GM18505 (cell line): ENCODE results near the gene RREB1.

ENCODE experiments used
- ATAC-seq: cut with Tn5 transposase; IDR thresholded peaks from one replicate; pipeline ENCODE4 v1.9.1; 2021; ENCODE audit not compliant: unreplicated experiment
- POLR2A ChIP-seq: IDR thresholded peaks from 4 replicates; pipeline ENCODE4 v1.6.1; 2011; ENCODE audit warnings: borderline replicate concordance; ENCODE audit not compliant: insufficient read depth, insufficient read length; ENCODE audit errors: extremely low read depth

The RREB1 gene

DNA sequence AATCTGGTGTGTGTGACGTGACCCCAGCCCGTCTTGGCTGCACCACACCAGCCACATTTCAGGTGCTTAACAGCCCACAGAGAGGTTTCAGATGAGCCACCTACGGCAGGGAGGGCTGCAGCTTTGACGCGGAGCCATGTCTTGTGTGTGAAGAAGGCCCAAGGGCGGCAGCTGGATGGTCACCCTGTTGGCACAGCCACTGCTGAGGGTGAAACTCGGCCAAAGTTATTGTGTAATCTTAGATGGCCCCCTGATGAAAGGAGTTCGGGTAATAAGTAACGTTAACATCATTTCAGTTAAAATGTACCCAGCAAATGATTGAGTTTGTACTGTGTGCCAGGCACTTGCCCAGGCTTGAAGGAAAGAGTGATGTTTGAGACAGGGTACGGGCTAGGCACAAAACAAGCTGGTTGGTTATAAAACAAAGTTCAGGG is 108.1 kb downstream of the RREB1 start:
- no peak for TF ChIP-seq POLR2A
- ATAC-seq = no peak

DNA sequence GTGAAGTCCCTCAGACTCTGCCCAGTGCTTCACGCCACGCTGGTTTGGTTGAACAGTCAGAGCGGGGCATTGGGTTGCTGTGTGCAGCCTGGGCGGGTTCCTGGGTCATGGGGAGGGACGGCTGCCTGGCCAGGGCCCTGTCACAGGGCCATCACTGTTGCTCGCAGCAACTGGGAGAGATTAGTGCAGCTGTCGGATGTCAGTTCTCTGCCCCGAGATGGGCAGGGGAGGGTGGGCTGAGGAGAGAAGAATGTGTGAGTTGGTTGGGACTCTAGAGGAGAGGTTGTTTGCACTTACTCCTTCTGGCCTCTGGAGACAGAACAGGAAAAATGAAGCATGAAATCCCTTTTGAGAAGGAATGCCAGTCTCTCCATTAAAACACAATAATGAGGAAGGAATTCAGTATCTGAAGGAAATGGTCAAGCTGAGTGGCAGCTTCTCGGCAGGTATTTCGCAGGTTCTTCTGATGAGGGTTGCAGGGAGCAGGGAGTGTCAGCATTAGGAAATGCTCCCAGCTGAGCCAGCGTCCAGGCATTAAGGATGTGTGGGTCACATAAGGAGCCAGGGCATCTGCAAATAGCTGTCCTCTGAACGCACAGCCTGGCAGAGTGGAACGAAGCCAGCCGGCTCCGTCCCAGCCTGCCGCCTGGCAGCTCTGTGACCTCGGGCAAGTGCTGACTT is 109.3 kb downstream of the RREB1 start:
- no peak for ATAC-seq
- TF ChIP-seq POLR2A = no peak

DNA sequence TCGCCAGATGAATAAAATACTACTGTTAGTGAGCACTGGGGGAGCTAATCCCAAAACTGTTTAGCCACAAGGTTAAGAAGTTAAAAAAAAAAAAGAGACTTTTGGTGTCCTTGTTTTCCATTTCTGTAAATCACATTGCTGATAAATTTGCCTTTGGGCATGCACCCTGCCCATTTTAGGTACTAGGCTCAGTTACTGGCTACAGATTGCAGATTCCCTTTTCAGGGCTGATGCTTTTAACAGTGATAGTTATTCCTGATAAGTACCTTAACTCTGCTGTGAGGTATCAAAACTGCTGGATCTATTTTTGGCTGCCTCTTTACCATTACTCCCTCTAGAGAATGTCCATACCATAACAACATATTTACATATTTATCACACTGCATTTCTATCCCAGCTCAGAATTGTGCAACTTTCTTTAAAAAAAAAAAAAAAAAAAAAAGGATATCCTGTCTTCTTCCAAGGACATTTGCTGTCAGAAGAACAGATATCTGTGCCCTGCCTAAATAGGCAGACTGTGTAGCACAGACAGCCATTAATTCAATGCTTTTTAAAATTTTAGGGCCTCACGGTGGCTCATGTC is 110.7 kb downstream of the RREB1 start:
- ATAC-seq = no peak
- TF ChIP-seq POLR2A = no peak

DNA sequence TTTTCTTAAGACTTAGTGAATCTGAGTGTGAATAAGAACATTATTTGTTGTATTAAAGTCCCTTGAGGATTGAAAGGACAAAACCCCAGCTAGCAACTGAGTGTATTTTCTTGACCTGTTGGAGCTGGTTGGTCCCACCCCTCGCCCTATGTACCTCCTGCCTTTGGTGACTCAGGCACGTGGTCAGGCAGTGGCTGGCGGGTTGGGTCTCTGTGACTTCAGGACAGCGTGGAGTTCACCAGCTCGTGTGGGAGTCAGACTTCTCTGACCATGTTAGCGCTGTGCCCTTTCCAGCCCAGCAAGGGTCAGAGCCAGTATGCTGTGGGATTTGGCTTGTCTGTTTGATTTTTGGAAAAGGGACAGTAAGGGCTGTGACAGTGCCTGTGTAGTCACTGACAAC is 111.5 kb downstream of the RREB1 start:
- no peak for TF ChIP-seq POLR2A
- ATAC-seq = no peak

DNA sequence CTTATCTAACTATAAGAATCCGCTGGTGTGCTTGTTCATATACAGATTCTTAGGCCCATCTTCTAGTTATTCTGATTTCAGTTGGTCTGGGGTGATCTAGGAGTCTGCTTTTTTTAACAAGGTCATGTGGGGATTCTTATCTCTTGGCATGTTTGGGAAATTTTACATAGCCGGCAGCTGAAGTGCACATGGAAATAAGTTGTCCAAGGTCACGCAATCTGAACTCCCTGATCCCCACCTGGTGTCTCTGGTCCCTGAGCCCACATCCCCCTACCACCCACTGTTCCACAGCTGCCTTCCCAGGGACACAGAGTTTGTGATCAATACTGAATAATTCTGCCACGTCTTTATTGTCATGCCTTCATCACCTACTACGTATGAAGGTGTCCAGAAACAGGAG is 114.4 kb downstream of the RREB1 start:
- TF ChIP-seq POLR2A = no peak
- no peak for ATAC-seq

DNA sequence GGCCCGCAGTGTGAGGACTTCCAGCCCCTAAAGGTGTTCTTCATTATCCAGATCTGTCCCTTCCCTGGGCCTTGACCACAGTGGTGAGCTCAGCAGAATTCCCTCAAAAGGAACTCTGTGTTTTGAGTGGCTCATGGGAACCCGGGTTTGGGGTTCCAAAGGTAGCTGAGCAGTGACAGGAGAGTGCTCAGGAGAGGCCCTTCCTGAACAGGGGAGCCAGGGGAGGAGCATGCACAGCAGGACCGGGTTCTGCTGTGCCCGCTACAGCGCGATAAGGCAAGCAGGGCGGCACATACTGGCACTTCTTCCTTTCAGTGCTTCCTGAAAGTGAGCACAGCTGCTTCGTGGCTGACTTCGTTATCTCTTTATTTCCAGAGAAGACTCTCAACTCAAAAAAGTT is 117.0 kb downstream of the RREB1 start:
- TF ChIP-seq POLR2A = no peak
- ATAC-seq = no peak

DNA sequence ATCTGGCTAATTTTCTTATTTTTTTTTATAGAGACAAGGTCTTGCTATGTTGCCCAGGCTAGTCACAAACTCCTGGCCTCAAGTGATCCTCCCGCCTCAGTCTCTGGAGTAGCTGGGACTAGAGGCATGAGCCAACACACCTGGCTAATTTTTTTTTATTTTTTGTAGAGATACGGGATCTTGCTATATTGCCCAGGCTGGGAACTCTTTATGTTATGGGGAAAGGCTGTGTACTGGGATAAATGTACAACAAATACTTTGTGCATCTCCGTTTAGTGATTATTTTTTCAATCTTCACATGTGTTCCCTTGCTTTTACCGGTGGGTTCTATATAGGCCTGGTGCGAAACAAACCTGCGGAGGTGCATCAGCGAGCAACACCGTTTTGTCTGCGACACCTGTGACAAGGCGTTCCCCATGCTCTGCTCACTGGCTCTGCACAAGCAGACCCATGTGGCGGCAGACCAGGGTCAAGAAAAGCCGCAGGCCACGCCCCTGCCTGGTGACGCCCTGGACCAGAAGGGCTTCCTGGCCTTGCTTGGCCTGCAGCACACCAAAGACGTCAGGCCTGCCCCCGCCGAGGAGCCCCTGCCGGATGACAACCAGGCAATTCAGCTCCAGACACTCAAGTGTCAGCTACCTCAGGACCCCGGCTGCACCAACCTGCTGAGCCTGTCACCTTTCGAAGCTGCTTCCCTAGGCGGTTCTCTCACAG is 121.1 kb downstream of the RREB1 start:
- no peak for TF ChIP-seq POLR2A

DNA sequence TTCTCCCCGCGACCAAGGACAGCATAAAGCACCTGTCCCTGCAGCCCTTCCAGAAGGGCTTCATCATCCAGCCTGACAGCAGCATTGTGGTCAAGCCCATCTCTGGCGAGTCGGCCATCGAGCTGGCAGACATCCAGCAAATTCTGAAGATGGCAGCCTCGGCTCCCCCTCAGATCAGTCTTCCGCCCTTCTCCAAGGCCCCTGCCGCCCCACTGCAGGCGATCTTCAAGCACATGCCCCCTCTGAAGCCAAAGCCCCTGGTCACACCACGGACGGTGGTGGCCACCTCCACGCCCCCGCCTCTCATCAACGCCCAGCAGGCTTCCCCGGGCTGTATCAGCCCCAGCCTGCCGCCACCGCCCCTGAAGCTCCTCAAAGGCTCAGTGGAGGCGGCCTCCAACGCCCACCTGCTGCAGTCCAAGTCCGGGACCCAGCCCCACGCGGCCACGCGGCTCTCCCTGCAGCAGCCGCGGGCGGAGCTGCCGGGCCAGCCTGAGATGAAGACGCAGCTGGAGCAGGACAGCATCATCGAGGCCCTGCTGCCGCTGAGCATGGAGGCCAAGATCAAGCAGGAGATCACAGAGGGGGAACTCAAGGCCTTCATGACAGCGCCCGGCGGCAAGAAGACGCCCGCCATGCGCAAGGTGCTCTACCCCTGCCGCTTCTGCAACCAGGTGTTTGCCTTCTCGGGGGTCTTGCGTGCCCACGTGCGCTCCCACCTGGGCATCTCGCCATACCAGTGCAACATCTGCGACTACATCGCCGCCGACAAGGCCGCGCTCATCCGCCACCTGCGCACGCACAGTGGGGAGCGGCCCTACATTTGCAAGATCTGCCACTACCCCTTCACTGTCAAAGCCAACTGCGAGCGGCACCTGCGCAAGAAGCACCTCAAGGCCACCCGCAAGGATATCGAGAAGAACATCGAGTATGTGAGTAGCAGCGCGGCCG is 121.9 kb downstream of the RREB1 start:
- ATAC-seq = no peak
- no peak for TF ChIP-seq POLR2A

More for the DNA sequence above, 121.1 kb downstream of the RREB1 start:
- ATAC-seq = no peak

DNA sequence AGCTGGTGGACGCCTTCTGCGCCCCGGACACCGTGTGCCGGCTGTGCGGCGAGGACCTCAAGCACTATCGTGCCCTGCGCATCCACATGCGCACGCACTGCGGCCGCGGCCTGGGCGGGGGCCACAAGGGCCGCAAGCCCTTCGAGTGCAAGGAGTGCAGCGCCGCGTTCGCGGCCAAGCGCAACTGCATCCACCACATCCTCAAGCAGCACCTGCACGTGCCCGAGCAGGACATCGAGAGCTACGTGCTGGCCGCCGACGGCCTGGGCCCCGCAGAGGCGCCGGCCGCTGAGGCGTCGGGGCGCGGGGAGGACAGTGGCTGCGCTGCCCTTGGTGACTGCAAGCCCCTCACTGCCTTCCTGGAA is 122.5 kb downstream of the RREB1 start:
- TF ChIP-seq POLR2A = no peak
- ATAC-seq = no peak

DNA sequence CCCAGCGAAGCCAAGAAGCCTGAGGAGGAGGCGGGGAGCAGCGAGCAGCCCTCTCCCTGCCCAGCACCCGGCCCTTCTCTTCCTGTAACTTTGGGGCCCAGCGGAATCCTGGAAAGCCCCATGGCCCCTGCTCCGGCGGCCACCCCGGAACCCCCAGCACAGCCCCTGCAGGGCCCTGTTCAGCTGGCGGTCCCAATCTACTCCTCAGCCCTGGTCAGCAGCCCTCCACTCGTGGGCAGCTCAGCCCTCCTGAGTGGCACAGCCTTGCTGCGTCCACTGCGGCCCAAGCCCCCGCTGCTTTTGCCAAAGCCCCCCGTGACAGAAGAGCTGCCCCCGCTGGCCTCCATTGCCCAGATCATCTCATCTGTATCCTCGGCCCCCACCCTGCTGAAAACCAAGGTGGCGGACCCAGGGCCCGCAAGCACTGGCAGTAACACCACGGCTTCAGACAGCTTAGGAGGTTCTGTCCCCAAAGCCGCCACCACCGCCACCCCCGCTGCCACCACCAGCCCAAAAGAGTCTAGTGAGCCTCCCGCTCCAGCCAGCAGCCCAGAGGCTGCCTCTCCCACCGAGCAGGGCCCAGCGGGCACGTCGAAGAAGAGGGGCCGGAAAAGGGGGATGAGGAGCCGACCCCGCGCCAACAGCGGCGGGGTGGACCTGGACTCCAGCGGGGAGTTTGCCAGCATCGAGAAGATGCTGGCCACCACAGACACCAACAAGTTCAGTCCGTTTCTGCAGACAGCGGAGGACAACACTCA is 123.4 kb downstream of the RREB1 start:
- TF ChIP-seq POLR2A = no peak
- no peak for ATAC-seq

DNA sequence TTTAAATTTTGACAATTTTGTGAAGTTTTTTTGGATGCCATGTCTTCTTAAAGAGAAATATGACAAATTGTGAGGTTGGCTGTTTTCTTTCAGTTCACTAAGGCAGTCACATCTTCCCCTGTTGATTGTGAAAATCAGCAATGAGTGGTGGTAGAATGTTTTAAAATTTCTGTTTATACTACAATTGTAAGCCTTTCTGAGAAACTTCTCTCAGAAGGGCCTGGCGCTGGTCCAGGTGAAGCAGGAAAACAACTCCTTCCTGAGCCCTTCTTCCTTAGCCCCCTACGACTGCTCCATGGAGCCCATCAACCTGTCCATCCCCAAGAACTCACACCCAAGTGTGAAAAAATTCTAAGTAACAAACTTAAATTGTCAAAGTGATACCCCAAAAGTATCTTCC is 124.6 kb downstream of the RREB1 start:
- no peak for ATAC-seq
- no peak for TF ChIP-seq POLR2A

DNA sequence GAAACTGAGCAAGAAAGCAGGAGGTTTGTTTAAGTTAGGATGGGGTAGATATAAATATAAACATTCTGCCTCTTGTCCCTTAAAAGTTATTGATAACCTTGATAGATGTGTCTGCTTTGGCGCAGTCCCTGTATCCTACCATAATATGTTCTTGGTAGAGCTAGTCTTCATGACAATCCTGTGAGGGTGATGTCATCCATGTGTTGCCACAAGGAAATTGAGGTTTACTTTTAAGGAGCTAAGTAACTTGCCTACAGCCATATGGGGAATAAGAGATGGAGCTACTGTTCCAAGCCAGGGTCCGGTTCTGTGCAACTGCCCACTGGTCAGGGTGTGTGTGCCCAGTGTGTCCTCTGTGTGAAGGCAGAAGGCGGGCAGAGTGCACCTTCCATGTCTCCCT is 126.8 kb downstream of the RREB1 start:
- no peak for TF ChIP-seq POLR2A
- no peak for ATAC-seq

DNA sequence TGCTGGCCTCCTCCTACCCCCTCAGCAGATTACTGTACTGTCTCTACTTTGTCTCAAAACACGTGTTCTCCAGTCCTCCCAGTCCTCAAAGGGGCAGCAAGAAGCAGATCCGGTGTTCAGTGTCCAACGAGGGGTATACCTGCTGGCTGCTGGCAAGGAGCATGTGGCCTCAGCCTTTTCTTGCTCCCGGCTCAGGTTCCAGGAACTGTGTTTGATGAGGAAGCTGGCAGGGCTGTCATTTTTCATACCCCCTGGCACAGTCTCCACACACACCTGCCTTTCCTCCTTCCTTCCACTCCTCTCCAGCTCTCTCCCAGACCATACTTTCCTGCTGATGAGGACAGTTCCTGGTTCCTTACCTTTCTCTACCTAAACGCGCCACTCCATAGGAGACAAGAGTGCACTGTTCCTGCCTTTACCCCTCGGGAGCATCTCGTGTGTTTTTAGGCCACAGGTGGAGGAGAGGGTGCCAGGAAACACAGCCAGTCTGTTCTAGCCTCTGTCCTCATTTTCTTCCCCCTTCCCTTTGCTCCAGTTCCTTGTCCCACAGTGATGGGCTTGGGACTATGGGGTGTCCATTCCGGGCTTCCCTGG is 128.0 kb downstream of the RREB1 start:
- ATAC-seq = no peak
- TF ChIP-seq POLR2A = no peak
